ENCODE measurements around the gene IRF8.

The IRF8 gene

DNA sequence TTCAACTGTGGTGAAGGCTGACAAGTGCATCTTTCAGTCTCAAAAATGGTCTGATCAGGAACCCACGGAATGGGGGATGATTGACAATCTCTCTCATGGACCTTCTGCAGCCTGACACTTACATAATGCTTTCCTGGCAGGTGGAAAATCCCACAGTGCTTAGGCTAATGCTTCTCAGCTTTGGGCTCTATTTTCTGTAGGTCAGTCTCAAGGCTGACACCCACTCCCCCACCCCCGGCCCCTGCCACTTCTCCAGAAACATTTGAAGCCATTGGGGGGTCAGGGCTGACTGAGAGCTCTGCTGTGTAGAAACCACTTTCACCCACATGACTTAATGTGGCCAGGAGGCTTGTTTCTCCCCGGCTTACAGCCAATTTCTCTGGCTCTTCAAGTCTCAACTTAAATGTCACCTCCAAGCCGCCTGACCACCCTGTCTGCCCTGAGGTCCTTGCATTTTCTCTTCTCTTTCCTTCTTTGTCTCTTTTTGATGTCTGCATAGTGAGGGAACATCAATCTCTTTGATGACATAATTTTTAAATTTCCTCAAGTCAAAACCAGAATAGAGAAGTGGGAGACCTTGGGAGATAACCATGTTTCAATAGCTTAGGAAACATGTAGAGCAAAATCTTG lies 16.7 kb upstream of the IRF8 start:
- no peaks in the 10 kb centered on the region for H3K4me1 ChIP-seq
- intact Hi-C loops (cut with DNase I; ENCODE audit: low total_unique reads) = no loop called here
- H3K4me3 ChIP-seq = no peak overlapping the region
- peaks cover 0 to 33% of the 10 kb centered on the region in 2 donors for H3K27me3 ChIP-seq
- no peak overlapping the region for H3K27ac ChIP-seq
- TF ChIP-seq, protein P1, sequence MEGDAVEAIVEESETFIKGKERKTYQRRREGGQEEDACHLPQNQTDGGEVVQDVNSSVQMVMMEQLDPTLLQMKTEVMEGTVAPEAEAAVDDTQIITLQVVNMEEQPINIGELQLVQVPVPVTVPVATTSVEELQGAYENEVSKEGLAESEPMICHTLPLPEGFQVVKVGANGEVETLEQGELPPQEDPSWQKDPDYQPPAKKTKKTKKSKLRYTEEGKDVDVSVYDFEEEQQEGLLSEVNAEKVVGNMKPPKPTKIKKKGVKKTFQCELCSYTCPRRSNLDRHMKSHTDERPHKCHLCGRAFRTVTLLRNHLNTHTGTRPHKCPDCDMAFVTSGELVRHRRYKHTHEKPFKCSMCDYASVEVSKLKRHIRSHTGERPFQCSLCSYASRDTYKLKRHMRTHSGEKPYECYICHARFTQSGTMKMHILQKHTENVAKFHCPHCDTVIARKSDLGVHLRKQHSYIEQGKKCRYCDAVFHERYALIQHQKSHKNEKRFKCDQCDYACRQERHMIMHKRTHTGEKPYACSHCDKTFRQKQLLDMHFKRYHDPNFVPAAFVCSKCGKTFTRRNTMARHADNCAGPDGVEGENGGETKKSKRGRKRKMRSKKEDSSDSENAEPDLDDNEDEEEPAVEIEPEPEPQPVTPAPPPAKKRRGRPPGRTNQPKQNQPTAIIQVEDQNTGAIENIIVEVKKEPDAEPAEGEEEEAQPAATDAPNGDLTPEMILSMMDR (IDR thresholded peaks at IDR 0.05) = no peak
- no peak for DNase-seq
- H3K9me3 ChIP-seq = no peaks in the 10 kb centered on the region
- no peaks in the 10 kb centered on the region for H3K36me3 ChIP-seq

DNA sequence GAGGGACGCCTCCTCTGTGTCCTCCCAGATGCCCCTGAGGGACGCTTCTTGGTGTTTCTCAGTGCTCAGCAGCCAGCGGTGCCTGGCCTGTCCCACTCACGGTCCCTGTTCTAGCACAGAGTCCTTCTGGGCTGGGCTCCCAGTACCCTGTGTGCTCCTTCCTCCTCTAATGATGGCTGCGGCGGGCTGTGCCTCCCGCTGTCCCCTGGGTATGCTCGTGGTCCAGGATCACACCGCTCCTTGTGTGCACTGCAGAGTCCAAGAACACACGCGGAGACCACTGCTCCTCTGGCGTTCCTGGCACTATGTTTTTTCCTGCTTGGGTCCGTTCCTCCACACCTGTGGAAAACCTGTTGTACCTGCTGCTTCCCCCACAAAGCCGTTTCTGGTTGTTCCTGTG lies 15.1 kb upstream of the IRF8 start:
- Histone ChIP-seq H3K27ac (no peak overlapping the region), H3K36me3 (no peaks in the 10 kb centered on the region), H3K4me3 (no peak overlapping the region), H3K9me3 (no peaks in the 10 kb centered on the region), H3K4me1 (no peaks in the 10 kb centered on the region), H3K27me3 (peaks cover 0 to 39% of the 10 kb centered on the region in 2 donors)
- DNase-seq = no peak
- intact Hi-C loops (cut with DNase I; ENCODE audit: low total_unique reads) = no loop called here
- TF ChIP-seq, protein P1 (IDR thresholded peaks at IDR 0.05) = no peak

DNA sequence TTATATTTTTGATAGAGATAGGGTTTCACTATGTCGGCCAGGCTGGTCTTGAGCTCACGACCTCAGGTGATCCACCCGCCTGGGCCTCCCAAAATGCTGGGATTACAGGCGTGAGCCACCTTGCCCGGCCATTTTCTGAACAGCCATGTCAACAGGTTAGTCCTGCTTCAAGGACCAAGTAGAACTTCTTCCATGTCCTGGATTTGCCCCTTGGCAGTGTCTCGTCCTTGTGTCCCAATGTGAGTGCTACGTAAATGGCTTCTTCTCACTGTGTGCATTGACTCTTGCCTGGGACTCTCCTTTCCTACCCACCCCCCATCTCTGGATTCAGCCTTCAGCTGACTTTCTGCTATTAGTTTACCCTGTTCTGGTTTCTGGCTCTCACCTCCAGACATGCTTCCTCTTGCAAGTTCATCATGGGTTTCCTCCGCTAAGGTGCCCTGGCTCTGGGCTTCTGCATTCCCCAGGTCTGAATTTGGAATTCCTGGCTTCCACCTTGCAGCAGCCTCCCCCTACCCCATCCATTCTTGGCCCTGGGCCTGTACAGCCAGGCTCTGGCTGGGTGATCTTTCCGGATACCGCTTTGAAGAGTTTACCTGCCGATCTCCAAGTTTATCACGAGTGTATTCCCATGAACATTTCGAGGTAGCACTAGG lies 14.0 kb upstream of the IRF8 start:
- H3K27me3 ChIP-seq = peaks cover 0 to 46% of the 10 kb centered on the region in 2 donors

DNA sequence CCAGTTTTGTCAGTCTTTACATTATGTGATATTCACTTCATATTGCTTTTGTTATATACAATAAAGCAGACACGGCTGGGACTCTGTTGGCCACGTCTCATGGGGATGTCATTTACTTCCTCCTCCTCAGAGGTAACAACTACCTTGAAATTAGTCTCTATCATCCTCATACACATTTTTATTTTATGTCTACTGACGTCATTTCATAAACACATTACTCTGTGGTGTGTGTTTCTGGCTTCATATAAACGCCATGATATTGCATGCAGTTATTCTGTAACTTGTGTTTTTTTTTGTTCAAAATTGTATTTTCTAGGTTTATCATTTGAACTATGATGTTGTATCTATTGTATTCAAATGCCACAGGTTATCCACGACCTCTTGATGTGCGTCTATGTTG lies 13.4 kb upstream of the IRF8 start:
- Histone ChIP-seq H3K4me1 (no peaks in the 10 kb centered on the region), H3K4me3 (no peak overlapping the region), H3K27me3 (peaks cover 0 to 46% of the 10 kb centered on the region in 2 donors), H3K36me3 (no peaks in the 10 kb centered on the region), H3K9me3 (no peaks in the 10 kb centered on the region), H3K27ac (no peak overlapping the region)
- TF ChIP-seq, protein P1 (IDR thresholded peaks at IDR 0.05) = no peak
- intact Hi-C loops (cut with DNase I; ENCODE audit: low total_unique reads) = no loop called here
- no peak for DNase-seq

More for the DNA sequence above, 14.0 kb upstream of the IRF8 start:
- intact Hi-C loops (cut with DNase I; ENCODE audit: low total_unique reads) = no loop called here
- TF ChIP-seq, protein P1 (IDR thresholded peaks at IDR 0.05) = no peak
- DNase-seq = no peak
- H3K27ac ChIP-seq = no peak overlapping the region
- H3K4me3 ChIP-seq = no peak overlapping the region
- H3K4me1 ChIP-seq = no peaks in the 10 kb centered on the region
- no peaks in the 10 kb centered on the region for H3K9me3 ChIP-seq
- H3K36me3 ChIP-seq = no peaks in the 10 kb centered on the region

DNA sequence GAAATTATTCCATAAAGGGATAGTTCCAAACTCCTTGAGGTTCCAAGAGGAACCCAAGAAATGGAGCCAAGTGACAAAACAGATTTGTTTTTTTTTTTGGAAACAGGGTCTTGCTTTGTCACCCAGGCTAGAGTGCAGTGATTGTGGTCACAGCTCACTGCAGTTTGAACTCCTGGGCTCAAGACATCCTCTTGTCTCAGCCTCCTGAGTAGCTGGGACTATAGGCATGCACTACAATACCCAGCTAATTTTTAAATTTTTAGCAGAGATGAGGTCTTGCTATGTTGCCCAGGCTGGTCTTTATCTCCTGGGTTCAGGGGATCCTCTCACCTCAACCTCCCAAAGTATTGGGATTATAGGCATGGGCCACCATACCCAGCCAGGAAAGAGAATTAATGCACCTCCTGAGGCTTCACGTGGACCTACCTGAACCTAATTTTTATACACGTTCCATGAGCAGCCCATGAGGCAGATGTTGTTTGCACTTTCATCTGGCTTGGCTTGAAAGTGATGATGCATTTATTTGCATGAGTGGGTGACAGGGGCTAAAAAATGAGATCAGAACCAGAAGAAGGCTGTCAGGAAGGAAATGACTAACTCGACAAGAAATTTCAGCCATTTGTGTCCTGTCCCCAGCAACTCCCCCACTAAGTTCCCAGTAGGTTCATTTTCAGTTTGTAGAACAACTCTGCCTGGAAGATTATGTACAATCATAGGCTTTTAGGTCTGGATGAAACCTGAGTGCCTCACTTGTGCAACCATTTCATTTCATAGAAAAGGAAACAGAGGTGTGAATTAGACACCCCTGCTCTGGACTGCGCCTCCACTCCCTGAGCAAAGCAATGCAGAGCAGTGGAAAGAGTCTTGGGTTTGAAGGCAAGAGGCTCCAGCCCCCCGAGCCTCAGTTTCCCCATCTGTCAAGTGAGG lies 10.3 kb upstream of the IRF8 start:
- Histone ChIP-seq H3K9me3 (no peaks in the 10 kb centered on the region), H3K27ac (no peak overlapping the region), H3K4me3 (no peak overlapping the region), H3K27me3 (peaks cover 0 to 53% of the 10 kb centered on the region in 2 donors), H3K36me3 (no peaks in the 10 kb centered on the region), H3K4me1 (no peaks in the 10 kb centered on the region)
- TF ChIP-seq, protein P1 (IDR thresholded peaks at IDR 0.05) = no peak
- intact Hi-C loops (cut with DNase I; ENCODE audit: low total_unique reads) = no loop called here
- DNase-seq = no peak
